Measurements from ENCODE around the gene SLC26A11.

Gene SLC26A11

DNA sequence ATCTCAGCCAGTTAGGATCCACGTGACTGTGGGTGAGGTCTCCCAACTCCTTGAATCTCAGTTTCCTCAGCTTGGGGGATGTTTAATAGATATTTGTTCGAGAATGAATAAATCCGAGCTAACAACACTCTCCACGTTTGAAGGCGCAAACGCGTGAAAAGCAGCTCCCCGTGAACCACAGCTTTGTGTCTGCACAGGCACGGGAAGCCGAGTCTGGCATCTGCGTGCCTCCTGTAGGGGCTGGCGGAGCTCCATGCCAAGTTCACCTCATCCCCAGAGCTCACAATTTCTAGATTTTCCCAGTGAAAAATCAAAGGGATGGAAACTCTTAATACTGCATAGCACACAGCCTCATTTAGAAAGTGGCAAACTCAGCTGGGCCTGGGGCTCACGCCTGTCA lies 14.4 kb upstream of the SLC26A11 start:
- no peak overlapping the region for H3K27ac ChIP-seq
- TF ChIP-seq, protein P1, sequence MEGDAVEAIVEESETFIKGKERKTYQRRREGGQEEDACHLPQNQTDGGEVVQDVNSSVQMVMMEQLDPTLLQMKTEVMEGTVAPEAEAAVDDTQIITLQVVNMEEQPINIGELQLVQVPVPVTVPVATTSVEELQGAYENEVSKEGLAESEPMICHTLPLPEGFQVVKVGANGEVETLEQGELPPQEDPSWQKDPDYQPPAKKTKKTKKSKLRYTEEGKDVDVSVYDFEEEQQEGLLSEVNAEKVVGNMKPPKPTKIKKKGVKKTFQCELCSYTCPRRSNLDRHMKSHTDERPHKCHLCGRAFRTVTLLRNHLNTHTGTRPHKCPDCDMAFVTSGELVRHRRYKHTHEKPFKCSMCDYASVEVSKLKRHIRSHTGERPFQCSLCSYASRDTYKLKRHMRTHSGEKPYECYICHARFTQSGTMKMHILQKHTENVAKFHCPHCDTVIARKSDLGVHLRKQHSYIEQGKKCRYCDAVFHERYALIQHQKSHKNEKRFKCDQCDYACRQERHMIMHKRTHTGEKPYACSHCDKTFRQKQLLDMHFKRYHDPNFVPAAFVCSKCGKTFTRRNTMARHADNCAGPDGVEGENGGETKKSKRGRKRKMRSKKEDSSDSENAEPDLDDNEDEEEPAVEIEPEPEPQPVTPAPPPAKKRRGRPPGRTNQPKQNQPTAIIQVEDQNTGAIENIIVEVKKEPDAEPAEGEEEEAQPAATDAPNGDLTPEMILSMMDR (conservative IDR thresholded peaks at IDR 0.05), result no peak
- TF ChIP-seq ZFX (IDR thresholded peaks at IDR 0.05), result no peak

DNA sequence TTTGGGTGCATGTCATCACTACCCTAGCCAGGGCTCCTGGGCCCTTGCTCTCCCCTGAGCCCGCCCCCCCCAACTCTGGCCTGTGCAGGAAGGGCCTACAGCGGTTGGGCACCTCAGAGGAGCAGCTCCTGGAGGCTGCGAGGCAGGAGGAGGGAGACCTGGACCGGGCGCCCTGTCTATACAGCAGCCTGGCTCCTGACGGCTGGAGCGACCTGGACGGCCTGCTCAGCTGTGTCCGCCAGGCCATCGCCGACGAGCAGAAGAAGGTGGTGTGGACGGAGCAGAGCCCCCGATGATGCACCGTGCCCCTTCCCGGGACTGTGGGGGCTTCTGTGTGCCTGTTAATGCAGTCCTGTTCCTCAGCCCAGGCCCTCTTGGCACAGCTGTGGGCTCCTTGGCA lies 12.2 kb upstream of the SLC26A11 start:
- no peak for TF ChIP-seq ZFX (IDR thresholded peaks at IDR 0.05)
- TF ChIP-seq, protein P1 (conservative IDR thresholded peaks at IDR 0.05), result no peak
- H3K27ac ChIP-seq, result no peak overlapping the region

DNA sequence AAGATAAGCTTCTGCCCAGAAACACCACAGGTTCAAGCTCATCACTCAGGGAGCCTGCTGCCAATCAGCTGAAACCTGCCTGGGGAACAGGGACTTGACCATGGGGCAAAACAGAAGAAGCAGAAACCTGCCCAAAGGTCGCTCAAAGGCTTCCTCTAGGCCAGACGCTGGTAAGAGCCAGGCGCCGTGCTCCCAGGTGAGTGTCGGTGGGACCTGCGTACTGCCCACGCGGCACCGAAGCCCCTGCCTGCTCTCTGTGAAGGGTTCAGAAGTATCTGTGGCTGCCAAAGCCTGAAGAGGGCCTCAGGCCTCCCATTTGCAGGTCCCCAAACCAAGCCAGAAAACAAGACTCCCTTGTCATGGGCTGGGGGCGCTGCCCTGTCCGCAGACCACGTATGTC lies 10.5 kb upstream of the SLC26A11 start:
- TF ChIP-seq, protein P1 (conservative IDR thresholded peaks at IDR 0.05), result no peak
- no peak for TF ChIP-seq ZFX (IDR thresholded peaks at IDR 0.05)

DNA sequence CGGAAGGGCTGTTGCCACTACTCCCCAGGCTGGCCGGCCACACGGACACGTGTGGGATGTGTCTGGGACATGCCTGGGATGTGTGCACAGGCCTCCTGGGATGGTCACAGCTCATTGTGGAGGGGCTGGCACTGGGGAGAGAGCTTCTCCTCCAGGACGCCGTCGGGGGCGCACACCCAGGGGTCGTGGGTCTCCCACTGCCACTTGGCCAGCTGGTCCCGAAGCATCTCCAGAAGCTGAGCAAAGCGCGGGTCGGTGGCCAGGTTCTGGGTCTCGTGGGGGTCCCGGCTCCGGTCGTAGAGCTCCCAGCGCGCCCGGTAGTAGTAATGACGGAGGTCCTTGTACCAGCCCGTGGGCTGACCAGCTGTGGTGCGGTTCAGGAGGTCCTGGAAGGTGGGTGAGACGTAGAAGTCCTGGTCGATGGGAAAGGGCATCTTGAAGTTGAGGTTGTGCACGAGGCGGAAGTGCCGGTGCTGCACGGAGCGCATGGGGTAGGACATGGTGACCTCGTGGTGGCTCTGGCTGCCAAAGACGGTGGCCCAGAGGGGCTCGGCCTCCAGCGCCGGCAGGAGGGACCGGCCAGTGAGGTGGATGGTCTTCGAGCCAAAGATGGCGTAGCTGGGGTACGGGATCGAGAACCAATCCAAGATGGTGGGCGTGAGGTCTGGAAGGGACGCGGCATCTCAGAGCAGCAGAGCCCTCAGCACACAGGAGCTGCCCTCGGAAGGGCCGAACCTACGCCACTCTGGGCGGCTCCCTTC lies 9.7 kb upstream of the SLC26A11 start:
- no peak for TF ChIP-seq ZFX (IDR thresholded peaks at IDR 0.05)
- TF ChIP-seq, protein P1 (conservative IDR thresholded peaks at IDR 0.05), result no peak
- H3K27ac ChIP-seq, result no peak overlapping the region

More for the DNA sequence above, 10.5 kb upstream of the SLC26A11 start:
- H3K27ac ChIP-seq, result no peak overlapping the region

DNA sequence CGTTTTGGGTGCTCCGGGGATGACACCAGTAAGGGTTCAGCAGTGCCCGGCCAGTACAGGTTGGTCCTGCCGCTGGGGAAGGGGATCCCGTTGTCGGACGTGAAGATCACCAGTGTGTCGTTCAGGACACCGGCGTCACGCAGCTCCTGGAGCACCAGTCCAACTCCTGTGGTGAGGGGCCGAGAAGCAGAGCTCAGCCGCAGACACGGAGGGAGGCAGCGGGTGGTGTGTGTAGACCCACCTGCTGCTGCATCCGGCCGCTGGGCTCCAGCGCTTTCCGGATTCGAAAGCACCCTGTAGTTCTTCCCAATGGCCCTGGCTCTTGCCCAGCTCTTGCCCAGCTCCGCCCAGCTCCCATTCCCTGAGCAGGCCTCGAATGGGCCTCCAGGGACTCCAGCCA lies 8.1 kb upstream of the SLC26A11 start:
- no peak overlapping the region for H3K27ac ChIP-seq
- no peak for TF ChIP-seq ZFX (IDR thresholded peaks at IDR 0.05)
- TF ChIP-seq, protein P1 (conservative IDR thresholded peaks at IDR 0.05), result no peak

DNA sequence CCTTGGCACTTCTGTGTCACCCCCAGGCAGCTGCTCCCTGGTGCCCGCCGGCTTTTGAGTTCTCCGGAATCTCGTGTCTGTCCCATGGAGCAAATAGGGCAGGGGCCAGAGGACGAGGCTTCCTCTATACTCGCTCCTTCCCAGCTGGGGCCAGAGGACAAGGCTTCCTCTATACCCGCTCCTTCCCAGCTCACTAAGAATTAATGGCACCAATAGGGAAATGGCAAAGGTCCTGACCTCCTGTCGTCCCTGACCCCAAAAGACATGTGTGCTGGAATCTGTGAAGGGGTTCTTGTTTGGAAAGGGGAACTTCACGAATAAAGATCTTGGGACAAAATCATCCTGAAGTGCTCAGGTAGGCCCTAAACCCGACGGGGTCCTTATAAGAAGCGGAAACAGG lies 7.7 kb upstream of the SLC26A11 start:
- H3K27ac ChIP-seq, result no peak overlapping the region
- TF ChIP-seq, protein P1 (conservative IDR thresholded peaks at IDR 0.05), result no peak
- TF ChIP-seq ZFX (IDR thresholded peaks at IDR 0.05), result no peak

DNA sequence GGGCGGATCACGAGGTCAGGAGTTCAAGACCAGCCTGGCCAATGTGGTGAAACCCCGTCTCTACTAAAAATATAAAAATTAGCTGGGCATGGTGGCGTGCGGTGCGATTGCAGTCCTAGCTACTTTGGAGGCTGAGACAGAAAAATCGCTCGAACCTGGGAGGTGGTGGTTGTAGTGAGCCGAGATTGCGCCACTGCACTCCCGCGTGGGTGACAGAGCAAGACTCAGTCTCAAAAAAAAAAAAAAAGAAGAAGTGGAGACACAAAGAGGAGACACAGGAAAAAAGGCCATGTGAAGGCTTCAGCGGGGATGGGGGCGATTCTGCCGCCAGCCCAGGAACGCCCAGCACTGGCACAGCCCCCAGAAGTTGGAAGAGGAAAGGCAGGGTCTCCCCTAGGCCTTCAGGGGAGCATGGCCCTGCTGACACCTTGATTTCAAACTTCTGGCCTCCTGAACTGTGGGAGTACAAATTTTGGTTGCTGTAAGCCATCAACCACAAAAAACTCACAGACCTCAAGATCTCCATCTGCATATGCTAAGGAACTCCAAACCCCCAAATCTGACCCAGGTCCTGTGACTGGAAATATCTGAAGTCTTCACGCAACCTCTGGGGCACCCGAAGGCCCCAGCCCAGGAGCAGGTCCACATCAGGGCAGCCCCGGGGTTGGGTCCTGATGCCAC lies 7.1 kb upstream of the SLC26A11 start:
- no peak overlapping the region for H3K27ac ChIP-seq
- TF ChIP-seq ZFX (IDR thresholded peaks at IDR 0.05), result no peak
- TF ChIP-seq, protein P1 (conservative IDR thresholded peaks at IDR 0.05), result no peak
